GM23338 (cell line): ENCODE measurements around the gene RALGPS1. TPM values are rescaled to one million over a fixed set of nuclear protein-coding genes. Genes with fewer than 3 reads are reported as not detected.

Source experiments
- ATAC-seq: fragments of 200-7000 bp; cut with Tn5 transposase; 3 replicates; pipeline ENCODE4 v1.9.1; 2020
- DNase-seq: peaks from one replicate; pipeline ENCODE4 v3.0.0-alpha.2; 2015; ENCODE audit warnings: low spot score
- H2AFZ ChIP-seq: fragments of 200-600 bp; sonication (generic); 2 replicates; pipeline ENCODE4 v1.8.0; 2016; ENCODE audit warnings: antibody characterized with exemption, mild to moderate bottlenecking, moderate library complexity
- H3F3A ChIP-seq: fragments of 200-600 bp; sonication (generic); replicated peaks from 2 replicates; pipeline ENCODE4 v1.8.0; 2017; ENCODE audit warnings: antibody characterized with exemption, mixed run types, low read depth
- H3K27ac ChIP-seq: fragments of 200-600 bp; sonication (generic); 2 replicates; pipeline ENCODE4 v1.6.1; 2016; ENCODE audit warnings: low read depth
- H3K27me3 ChIP-seq: fragments of 200-600 bp; sonication (generic); 2 replicates; pipeline ENCODE4 v1.8.0; 2016; ENCODE audit warnings: mild to moderate bottlenecking, mixed run types, moderate library complexity; ENCODE audit not compliant: insufficient read depth
- H3K36me3 ChIP-seq: fragments of 200-600 bp; sonication (generic); 2 replicates; pipeline ENCODE4 v1.8.0; 2016; ENCODE audit warnings: mild to moderate bottlenecking; ENCODE audit not compliant: insufficient read depth
- H3K4me1 ChIP-seq: fragments of 200-600 bp; sonication (generic); 2 replicates; pipeline ENCODE4 v1.8.0; 2016; ENCODE audit warnings: mild to moderate bottlenecking, moderate library complexity; ENCODE audit not compliant: insufficient read depth
- H3K4me2 ChIP-seq: fragments of 200-600 bp; sonication (generic); 2 replicates; pipeline ENCODE4 v1.7.1; 2017; ENCODE audit warnings: mixed run types
- H3K4me3 ChIP-seq: fragments of 200-600 bp; sonication (generic); 2 replicates; pipeline ENCODE4 v1.6.1; 2016; ENCODE audit warnings: mixed run types
- H3K79me2 ChIP-seq: fragments of 200-600 bp; sonication (generic); replicated peaks from 2 replicates; pipeline ENCODE4 v1.8.0; 2017; ENCODE audit warnings: mild to moderate bottlenecking; ENCODE audit not compliant: insufficient read depth
- H3K9me2 ChIP-seq: fragments of 200-600 bp; sonication (generic); 2 replicates; pipeline ENCODE4 v1.8.0; 2017; ENCODE audit not compliant: insufficient read depth
- H4K20me1 ChIP-seq: fragments of 200-600 bp; sonication (generic); replicated peaks from 2 replicates; pipeline ENCODE4 v1.8.0; 2017; ENCODE audit warnings: mild to moderate bottlenecking; ENCODE audit not compliant: insufficient read depth
- H3K27ac Mint-ChIP-seq: 2 replicates; pipeline ENCODE4 v1.8.0; 2020; ENCODE audit warnings: inconsistent platforms, mild to moderate bottlenecking, moderate library complexity, mixed read lengths
- H3K27me3 Mint-ChIP-seq: 3 replicates; pipeline ENCODE4 v1.8.0; 2022; ENCODE audit warnings: low read depth, mild to moderate bottlenecking, moderate library complexity, mixed read lengths, inconsistent platforms; ENCODE audit not compliant: insufficient read depth, poor library complexity
- H3K36me3 Mint-ChIP-seq: 3 replicates; pipeline ENCODE4 v1.8.0; 2021; ENCODE audit warnings: low read depth, mild to moderate bottlenecking, inconsistent platforms, moderate library complexity, mixed read lengths
- H3K4me1 Mint-ChIP-seq: 3 replicates; pipeline ENCODE4 v1.8.0; 2020; ENCODE audit warnings: mild to moderate bottlenecking, inconsistent platforms, mixed read lengths
- H3K4me3 Mint-ChIP-seq: 3 replicates; pipeline ENCODE4 v1.8.0; 2021; ENCODE audit warnings: moderate library complexity, mild to moderate bottlenecking, inconsistent platforms, mixed read lengths
- H3K9me3 Mint-ChIP-seq: 3 replicates; pipeline ENCODE4 v1.8.0; 2020; ENCODE audit warnings: moderate library complexity, mild to moderate bottlenecking, inconsistent platforms, mixed read lengths
- CREB1 ChIP-seq: fragments of 250-450 bp; sonication (Bioruptor Pico); IDR thresholded peaks from 2 replicates; pipeline ENCODE4 v1.5.0; 2020; ENCODE audit warnings: low read depth, mild to moderate bottlenecking, moderate library complexity
- EZH2 ChIP-seq: fragments of 200-600 bp; sonication (generic); IDR thresholded peaks from one replicate; pipeline ENCODE4 v1.8.0; 2017; ENCODE audit warnings: antibody characterized with exemption, mild to moderate bottlenecking, low read depth; ENCODE audit not compliant: unreplicated experiment
- EZH2phosphoT487 ChIP-seq: fragments of 200-600 bp; sonication (generic); IDR thresholded peaks from one replicate; pipeline ENCODE4 v1.8.1; 2018; ENCODE audit warnings: antibody characterized with exemption; ENCODE audit not compliant: unreplicated experiment
- JUNB ChIP-seq: IDR thresholded peaks from one replicate; pipeline ENCODE4 v1.6.1; 2016; ENCODE audit warnings: antibody characterized with exemption; ENCODE audit not compliant: unreplicated experiment
- NANOG ChIP-seq: IDR thresholded peaks from 2 replicates; pipeline ENCODE4 v1.6.1; 2016; ENCODE audit warnings: antibody characterized with exemption, borderline replicate concordance
- POLR2AphosphoS5 ChIP-seq: IDR thresholded peaks from 2 replicates; pipeline ENCODE4 v1.6.1; 2016; ENCODE audit warnings: antibody characterized with exemption, low read depth
- STAT1 ChIP-seq: IDR thresholded peaks from one replicate; pipeline ENCODE4 v1.6.1; 2016; ENCODE audit warnings: antibody characterized with exemption; ENCODE audit not compliant: unreplicated experiment
- ZNF114 ChIP-seq: fragments of 250-450 bp; sonication (Bioruptor Pico); IDR thresholded peaks from 2 replicates; pipeline ENCODE4 v1.5.0; 2020; ENCODE audit warnings: mild to moderate bottlenecking, moderate library complexity
- ZNF331 ChIP-seq: fragments of 250-450 bp; sonication (Bioruptor Pico); IDR thresholded peaks from 2 replicates; pipeline ENCODE4 v1.5.0; 2020; ENCODE audit warnings: low read depth, mild to moderate bottlenecking, moderate library complexity
- polyA plus RNA-seq: library from polyadenylated mRNA; unstranded; fragments of >200 nt; fragmentation: Nextera tagmentation; extraction: Ambion mirVana; gene quantifications from 2 replicates; pipeline ENCODE4 v1.2.1, GENCODE V29; 2016
- total RNA-seq: library from RNA; depleted of rRNA; stranded (reverse); fragments of >200 nt; shearing (Covaris generic); gene quantifications from 2 replicates; pipeline ENCODE4 v1.2.3, GENCODE V29; 2014
- TF ChIP-seq, protein P1 (sequence below): fragments of 250-450 bp; sonication (Bioruptor Pico); IDR thresholded peaks from 2 replicates; pipeline ENCODE4 v1.5.0; 2020; ENCODE audit warnings: mild to moderate bottlenecking, moderate library complexity
- TF ChIP-seq, protein P2 (sequence below): IDR thresholded peaks from one replicate; pipeline ENCODE4 v1.6.1; 2018; ENCODE audit warnings: antibody characterized with exemption; ENCODE audit not compliant: unreplicated experiment
- TF ChIP-seq, protein P3 (sequence below): IDR thresholded peaks from 2 replicates; pipeline ENCODE4 v1.6.1; 2016; ENCODE audit warnings: antibody characterized with exemption
- TF ChIP-seq, protein P4 (sequence below), 2 experiments: fragments of 200-600 bp in 1 of 2; sonication (generic) in 1 of 2; conservative IDR thresholded peaks; 2 replicates each; pipeline versions ENCODE4 v1.5.1 to v1.6.1; 2016 to 2017; ENCODE audit warnings: antibody characterized with exemption in 2 of 2, low read depth in 2 of 2, mild to moderate bottlenecking in 2 of 2, moderate library complexity in 1 of 2

Gene RALGPS1
- total and polyA plus RNA-seq, 2 experiments from 2014 or later = 18.2 to 57.1 TPM

DNA sequence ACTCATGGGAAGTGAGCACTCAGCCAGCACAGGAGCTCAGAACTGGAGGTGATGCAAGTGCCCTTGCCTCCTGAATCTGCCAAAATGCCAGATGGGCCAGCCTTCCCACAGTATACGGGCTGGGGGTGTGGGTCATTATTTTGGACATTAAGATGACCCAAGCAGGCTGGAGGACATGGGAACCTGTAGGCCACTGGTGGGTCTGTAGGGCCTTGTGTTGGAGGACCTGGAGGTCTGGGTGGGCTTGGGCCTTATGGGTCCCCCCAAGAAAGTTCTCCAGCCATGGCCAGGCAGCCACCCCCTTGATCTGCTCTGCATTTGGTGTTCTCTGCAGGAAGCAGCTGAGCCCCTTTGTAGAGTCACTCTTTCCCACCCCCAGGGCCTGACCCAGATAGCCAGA, 278.9 kb downstream of the RALGPS1 start:
- no peak for DNase-seq
- H3K4me1 Mint-ChIP-seq = peaks cover 5% of the 10 kb centered on the region
- Histone ChIP-seq H3K36me3 (no peaks in the 10 kb centered on the region), H3F3A (no peaks in the 10 kb centered on the region), H3K27ac (no peak overlapping the region), H2AFZ (no peak overlapping the region), H3K4me1 (no peaks in the 10 kb centered on the region; the same call in 1 of the 2 replicates), H3K79me2 (no peaks in the 10 kb centered on the region), H3K4me3 (no peak overlapping the region), H3K9me2 (no peaks in the 10 kb centered on the region), H3K4me2 (no peak overlapping the region), H4K20me1 (no peaks in the 10 kb centered on the region), H3K27me3 (no peaks in the 10 kb centered on the region)
- peaks cover 7% of the 10 kb centered on the region for H3K27me3 Mint-ChIP-seq
- TF ChIP-seq EZH2phosphoT487 = no peak
- no peak for TF ChIP-seq JUNB
- TF ChIP-seq, protein P1, sequence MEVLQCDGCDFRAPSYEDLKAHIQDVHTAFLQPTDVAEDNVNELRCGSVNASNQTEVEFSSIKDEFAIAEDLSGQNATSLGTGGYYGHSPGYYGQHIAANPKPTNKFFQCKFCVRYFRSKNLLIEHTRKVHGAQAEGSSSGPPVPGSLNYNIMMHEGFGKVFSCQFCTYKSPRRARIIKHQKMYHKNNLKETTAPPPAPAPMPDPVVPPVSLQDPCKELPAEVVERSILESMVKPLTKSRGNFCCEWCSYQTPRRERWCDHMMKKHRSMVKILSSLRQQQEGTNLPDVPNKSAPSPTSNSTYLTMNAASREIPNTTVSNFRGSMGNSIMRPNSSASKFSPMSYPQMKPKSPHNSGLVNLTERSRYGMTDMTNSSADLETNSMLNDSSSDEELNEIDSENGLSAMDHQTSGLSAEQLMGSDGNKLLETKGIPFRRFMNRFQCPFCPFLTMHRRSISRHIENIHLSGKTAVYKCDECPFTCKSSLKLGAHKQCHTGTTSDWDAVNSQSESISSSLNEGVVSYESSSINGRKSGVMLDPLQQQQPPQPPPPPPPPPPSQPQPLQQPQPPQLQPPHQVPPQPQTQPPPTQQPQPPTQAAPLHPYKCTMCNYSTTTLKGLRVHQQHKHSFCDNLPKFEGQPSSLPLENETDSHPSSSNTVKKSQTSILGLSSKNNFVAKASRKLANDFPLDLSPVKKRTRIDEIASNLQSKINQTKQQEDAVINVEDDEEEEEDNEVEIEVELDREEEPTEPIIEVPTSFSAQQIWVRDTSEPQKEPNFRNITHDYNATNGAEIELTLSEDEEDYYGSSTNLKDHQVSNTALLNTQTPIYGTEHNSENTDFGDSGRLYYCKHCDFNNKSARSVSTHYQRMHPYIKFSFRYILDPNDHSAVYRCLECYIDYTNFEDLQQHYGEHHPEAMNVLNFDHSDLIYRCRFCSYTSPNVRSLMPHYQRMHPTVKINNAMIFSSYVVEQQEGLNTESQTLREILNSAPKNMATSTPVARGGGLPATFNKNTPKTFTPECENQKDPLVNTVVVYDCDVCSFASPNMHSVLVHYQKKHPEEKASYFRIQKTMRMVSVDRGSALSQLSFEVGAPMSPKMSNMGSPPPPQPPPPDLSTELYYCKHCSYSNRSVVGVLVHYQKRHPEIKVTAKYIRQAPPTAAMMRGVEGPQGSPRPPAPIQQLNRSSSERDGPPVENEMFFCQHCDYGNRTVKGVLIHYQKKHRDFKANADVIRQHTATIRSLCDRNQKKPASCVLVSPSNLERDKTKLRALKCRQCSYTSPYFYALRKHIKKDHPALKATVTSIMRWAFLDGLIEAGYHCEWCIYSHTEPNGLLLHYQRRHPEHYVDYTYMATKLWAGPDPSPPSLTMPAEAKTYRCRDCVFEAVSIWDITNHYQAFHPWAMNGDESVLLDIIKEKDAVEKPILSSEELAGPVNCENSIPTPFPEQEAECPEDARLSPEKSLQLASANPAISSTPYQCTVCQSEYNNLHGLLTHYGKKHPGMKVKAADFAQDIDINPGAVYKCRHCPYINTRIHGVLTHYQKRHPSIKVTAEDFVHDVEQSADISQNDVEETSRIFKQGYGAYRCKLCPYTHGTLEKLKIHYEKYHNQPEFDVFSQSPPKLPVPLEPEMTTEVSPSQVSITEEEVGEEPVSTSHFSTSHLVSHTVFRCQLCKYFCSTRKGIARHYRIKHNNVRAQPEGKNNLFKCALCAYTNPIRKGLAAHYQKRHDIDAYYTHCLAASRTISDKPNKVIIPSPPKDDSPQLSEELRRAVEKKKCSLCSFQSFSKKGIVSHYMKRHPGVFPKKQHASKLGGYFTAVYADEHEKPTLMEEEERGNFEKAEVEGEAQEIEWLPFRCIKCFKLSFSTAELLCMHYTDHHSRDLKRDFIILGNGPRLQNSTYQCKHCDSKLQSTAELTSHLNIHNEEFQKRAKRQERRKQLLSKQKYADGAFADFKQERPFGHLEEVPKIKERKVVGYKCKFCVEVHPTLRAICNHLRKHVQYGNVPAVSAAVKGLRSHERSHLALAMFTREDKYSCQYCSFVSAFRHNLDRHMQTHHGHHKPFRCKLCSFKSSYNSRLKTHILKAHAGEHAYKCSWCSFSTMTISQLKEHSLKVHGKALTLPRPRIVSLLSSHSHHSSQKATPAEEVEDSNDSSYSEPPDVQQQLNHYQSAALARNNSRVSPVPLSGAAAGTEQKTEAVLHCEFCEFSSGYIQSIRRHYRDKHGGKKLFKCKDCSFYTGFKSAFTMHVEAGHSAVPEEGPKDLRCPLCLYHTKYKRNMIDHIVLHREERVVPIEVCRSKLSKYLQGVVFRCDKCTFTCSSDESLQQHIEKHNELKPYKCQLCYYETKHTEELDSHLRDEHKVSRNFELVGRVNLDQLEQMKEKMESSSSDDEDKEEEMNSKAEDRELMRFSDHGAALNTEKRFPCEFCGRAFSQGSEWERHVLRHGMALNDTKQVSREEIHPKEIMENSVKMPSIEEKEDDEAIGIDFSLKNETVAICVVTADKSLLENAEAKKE (CRISPR knock-in tag) = no peak
- TF ChIP-seq, protein P2, sequence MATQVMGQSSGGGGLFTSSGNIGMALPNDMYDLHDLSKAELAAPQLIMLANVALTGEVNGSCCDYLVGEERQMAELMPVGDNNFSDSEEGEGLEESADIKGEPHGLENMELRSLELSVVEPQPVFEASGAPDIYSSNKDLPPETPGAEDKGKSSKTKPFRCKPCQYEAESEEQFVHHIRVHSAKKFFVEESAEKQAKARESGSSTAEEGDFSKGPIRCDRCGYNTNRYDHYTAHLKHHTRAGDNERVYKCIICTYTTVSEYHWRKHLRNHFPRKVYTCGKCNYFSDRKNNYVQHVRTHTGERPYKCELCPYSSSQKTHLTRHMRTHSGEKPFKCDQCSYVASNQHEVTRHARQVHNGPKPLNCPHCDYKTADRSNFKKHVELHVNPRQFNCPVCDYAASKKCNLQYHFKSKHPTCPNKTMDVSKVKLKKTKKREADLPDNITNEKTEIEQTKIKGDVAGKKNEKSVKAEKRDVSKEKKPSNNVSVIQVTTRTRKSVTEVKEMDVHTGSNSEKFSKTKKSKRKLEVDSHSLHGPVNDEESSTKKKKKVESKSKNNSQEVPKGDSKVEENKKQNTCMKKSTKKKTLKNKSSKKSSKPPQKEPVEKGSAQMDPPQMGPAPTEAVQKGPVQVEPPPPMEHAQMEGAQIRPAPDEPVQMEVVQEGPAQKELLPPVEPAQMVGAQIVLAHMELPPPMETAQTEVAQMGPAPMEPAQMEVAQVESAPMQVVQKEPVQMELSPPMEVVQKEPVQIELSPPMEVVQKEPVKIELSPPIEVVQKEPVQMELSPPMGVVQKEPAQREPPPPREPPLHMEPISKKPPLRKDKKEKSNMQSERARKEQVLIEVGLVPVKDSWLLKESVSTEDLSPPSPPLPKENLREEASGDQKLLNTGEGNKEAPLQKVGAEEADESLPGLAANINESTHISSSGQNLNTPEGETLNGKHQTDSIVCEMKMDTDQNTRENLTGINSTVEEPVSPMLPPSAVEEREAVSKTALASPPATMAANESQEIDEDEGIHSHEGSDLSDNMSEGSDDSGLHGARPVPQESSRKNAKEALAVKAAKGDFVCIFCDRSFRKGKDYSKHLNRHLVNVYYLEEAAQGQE = no peak
- TF ChIP-seq, protein P3, sequence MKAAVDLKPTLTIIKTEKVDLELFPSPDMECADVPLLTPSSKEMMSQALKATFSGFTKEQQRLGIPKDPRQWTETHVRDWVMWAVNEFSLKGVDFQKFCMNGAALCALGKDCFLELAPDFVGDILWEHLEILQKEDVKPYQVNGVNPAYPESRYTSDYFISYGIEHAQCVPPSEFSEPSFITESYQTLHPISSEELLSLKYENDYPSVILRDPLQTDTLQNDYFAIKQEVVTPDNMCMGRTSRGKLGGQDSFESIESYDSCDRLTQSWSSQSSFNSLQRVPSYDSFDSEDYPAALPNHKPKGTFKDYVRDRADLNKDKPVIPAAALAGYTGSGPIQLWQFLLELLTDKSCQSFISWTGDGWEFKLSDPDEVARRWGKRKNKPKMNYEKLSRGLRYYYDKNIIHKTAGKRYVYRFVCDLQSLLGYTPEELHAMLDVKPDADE = no peak
- TF ChIP-seq ZNF331 = no peak
- no peak for TF ChIP-seq POLR2AphosphoS5
- TF ChIP-seq STAT1 = no peak
- no peak for TF ChIP-seq EZH2
- TF ChIP-seq ZNF114 = no peak
- TF ChIP-seq NANOG = no peak
- TF ChIP-seq, protein P4, sequence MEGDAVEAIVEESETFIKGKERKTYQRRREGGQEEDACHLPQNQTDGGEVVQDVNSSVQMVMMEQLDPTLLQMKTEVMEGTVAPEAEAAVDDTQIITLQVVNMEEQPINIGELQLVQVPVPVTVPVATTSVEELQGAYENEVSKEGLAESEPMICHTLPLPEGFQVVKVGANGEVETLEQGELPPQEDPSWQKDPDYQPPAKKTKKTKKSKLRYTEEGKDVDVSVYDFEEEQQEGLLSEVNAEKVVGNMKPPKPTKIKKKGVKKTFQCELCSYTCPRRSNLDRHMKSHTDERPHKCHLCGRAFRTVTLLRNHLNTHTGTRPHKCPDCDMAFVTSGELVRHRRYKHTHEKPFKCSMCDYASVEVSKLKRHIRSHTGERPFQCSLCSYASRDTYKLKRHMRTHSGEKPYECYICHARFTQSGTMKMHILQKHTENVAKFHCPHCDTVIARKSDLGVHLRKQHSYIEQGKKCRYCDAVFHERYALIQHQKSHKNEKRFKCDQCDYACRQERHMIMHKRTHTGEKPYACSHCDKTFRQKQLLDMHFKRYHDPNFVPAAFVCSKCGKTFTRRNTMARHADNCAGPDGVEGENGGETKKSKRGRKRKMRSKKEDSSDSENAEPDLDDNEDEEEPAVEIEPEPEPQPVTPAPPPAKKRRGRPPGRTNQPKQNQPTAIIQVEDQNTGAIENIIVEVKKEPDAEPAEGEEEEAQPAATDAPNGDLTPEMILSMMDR (conservative IDR thresholded peaks at IDR 0.05; ENCODE audit: low read depth in 2 of 2) = no peak
- no peak for TF ChIP-seq CREB1 (CRISPR knock-in tag)
- no peak overlapping the region for H3K4me3 Mint-ChIP-seq
- H3K36me3 Mint-ChIP-seq = no peaks in the 10 kb centered on the region; the same call in 2 of the 3 replicates
- H3K9me3 Mint-ChIP-seq = no peaks in the 10 kb centered on the region
- H3K27ac Mint-ChIP-seq = no peak overlapping the region
- ATAC-seq = no peak
